Heart right ventricle (tissue), 16 donors: ENCODE measurements around the gene TTC6. TPM values are rescaled to one million over a fixed set of nuclear protein-coding genes. Genes with fewer than 3 reads are reported as not detected.

ENCODE experiments used
- ATAC-seq, 8 donors: fragments of 200-7000 bp; cut with Tn5 transposase; one replicate each; pipeline ENCODE4 v1.9.1; 2020; ENCODE audit warnings: mild to moderate bottlenecking in 8 of 8, moderate library complexity in 8 of 8, moderate number of reproducible peaks in 1 of 8
- DNase-seq, 2 donors: peaks; one replicate each; pipeline ENCODE4 v3.0.0-alpha.2; 2020
- H3K27ac ChIP-seq, 10 donors: fragments of 200-600 bp; sonication (generic) in 2 of 10; one replicate each; pipeline versions ENCODE4 v1.5.0 to v1.8.0; 2020 to 2022; ENCODE audit warnings: mild to moderate bottlenecking in 3 of 10
- H3K27me3 ChIP-seq, 7 donors: fragments of 200-600 bp; one replicate each; pipeline ENCODE4 v1.8.0; 2021 to 2022; ENCODE audit warnings: mild to moderate bottlenecking in 2 of 7
- H3K36me3 ChIP-seq, 9 donors: fragments of 200-600 bp; sonication (generic) in 1 of 9; one replicate each; pipeline versions ENCODE4 v1.5.0 to v1.8.0; 2020 to 2022; ENCODE audit warnings: mild to moderate bottlenecking in 2 of 9
- H3K4me1 ChIP-seq, 9 donors: fragments of 200-600 bp; sonication (generic) in 1 of 9; one replicate each; pipeline versions ENCODE4 v1.5.0 to v1.8.0; 2020 to 2022; ENCODE audit warnings: mild to moderate bottlenecking in 4 of 9
- H3K4me3 ChIP-seq, 10 donors: fragments of 200-600 bp; sonication (generic) in 2 of 10; one replicate each; pipeline versions ENCODE4 v1.5.0 to v1.8.0; 2020 to 2022; ENCODE audit warnings: mild to moderate bottlenecking in 7 of 10, moderate library complexity in 2 of 10
- H3K9me3 ChIP-seq, 11 donors: fragments of 200-600 bp in 10 of 11; sonication (generic) in 2 of 11; one replicate each; pipeline versions ENCODE4 v1.5.0 to v1.8.0; 2013 to 2022; ENCODE audit warnings: mild to moderate bottlenecking in 2 of 11, control low read depth in 1 of 11, moderate library complexity in 1 of 11
- WGBS, 2 donors: extraction: QIAGEN DNeasy Blood & Tissue Kit; methylation state at CpG; one replicate each; pipeline ENCODE4 v1.1.7; 2013; ENCODE audit warnings: inconsistent platforms in 1 of 2; 5-methylcytosine and 5-hydroxymethylcytosine counted together
- intact Hi-C, 10 donors: fragments of 100-400 bp; cut with DNase I; formaldehyde crosslinking; loops; one replicate each; pipeline versions ENCODE4 v1.11.1 to v1.14.2; 2022
- polyA plus RNA-seq, 2 donors: library from polyadenylated mRNA; stranded (reverse); fragments of 200-250 nt; gene quantifications; one replicate each; pipeline ENCODE4 v1.2.3, GENCODE V29; 2013
- total RNA-seq, 10 donors: library from RNA; stranded (reverse); fragmentation: NEBNext Ultra II Directional in 3 of 10; extraction: Animal tissue kit (Norgen Biotek cat#: 25700) in 3 of 10; gene quantifications; one replicate each; pipeline versions ENCODE4 v1.2.1 to v1.2.4, GENCODE V29; 2021 to 2023
- TF ChIP-seq, protein P1 (sequence below), 9 donors: fragments of 200-600 bp; sonication (generic) in 2 of 9; IDR thresholded peaks; one replicate each; pipeline versions ENCODE4 v1.5.0 to v1.8.0; 2021 to 2022; ENCODE audit warnings: antibody characterized with exemption in 9 of 9, mild to moderate bottlenecking in 5 of 9, moderate library complexity in 1 of 9
- donor health status: Arrhythmogenic right ventricular cardiomyopathy.
- donor health status: ischemic (EF 13 %, LVEDD 7.1; RV severe dilation, severe dysfunction).
- donor health status: healthy with polysubstance abuse.
- donor health status: DM: no; HTN: yes; CAD: no.
- donor health status: DM: no; HTN: no; CAD: no.
- donor health status: ischemic (EF 25% LVEDD 6.9; RV normal size, moderate dysfunction).
- donor health status: ischemic (EF 25% LVEDD 5.7; RV mildly dilated, moderate dysfunction).
- donor health status: healthy.
- donor health status: DM: yes; HTN: yes; CAD: no.
- donor health status: Ischemic cardiomyopathy.
- donor health status: ischemic (EF 35%, LVEDD 5.7; RV mildly dilated, moderate dysfunction).
- donor health status: nonischemic (EF 11% LVEDD 7.7; RV severe dilation, severe dysfunction).
- donor health status: DM: yes; HTN: yes; CAD: no.
- donor health status: PGD.
- donor health status: ischemic (EF 29% LVEDD 5.4; RV normal size, mild dysfunction).
- donor health status: nonischemic (EF 23%, LVEDD 6.1; RV moderate dilation, normal function).

Gene TTC6
- total and polyA plus RNA-seq, 12 donors, result not detected

DNA sequence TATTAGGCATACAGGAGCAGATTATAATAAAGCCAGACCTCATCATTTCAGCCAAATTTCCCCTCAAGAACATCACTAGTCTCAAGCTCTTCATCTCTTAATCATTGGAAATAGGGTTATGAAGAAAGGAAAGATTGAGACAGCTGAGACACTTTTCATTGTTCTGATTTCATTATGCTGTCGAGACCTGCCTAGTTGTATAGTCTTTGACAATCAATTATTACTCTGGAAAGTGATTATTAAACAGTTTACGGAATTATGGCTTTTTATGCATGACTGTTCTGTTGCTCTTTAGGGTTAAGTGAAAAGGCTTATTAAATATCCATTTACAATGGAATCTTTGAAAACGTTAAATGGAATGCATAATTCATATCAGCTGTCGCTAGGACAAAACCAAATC lies 48.3 kb downstream of the TTC6 start:
- H3K9me3 ChIP-seq, result no peaks in the 10 kb centered on the region
- no peak for DNase-seq
- H3K36me3 ChIP-seq, result no peaks in the 10 kb centered on the region
- TF ChIP-seq, protein P1, sequence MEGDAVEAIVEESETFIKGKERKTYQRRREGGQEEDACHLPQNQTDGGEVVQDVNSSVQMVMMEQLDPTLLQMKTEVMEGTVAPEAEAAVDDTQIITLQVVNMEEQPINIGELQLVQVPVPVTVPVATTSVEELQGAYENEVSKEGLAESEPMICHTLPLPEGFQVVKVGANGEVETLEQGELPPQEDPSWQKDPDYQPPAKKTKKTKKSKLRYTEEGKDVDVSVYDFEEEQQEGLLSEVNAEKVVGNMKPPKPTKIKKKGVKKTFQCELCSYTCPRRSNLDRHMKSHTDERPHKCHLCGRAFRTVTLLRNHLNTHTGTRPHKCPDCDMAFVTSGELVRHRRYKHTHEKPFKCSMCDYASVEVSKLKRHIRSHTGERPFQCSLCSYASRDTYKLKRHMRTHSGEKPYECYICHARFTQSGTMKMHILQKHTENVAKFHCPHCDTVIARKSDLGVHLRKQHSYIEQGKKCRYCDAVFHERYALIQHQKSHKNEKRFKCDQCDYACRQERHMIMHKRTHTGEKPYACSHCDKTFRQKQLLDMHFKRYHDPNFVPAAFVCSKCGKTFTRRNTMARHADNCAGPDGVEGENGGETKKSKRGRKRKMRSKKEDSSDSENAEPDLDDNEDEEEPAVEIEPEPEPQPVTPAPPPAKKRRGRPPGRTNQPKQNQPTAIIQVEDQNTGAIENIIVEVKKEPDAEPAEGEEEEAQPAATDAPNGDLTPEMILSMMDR (IDR thresholded peaks at IDR 0.05), result no peak
- no peaks in the 10 kb centered on the region for H3K4me1 ChIP-seq
- peaks cover 0 to 5% (median 0%) of the 10 kb centered on the region in 7 donors for H3K27me3 ChIP-seq
- 68 to 73% methylated on average over 4 of the region's 4 CpGs for WGBS, 2 donors
- intact Hi-C loops, result no loop called here
- H3K4me3 ChIP-seq, result no peak overlapping the region
- H3K27ac ChIP-seq, result no peak overlapping the region
- no peak for ATAC-seq

Other genes with a start within 250 kb of the TTC6 start
- not detected for gene FOXA1, start 380 bp upstream of the TTC6 start, total RNA-seq
- not detected for gene FOXA1, start 380 bp upstream of the TTC6 start, polyA plus RNA-seq